ENCODE measurements around the gene CHRNB1.
"Not testable (repeated sequence)": the region's sequence is repeated elsewhere in the genome, so short reads cannot be mapped to it uniquely, and the experiment has no call there.

CHRNB1 gene

GRCh38 chr17:7468804-7469389, 24.0 kb downstream of the CHRNB1 start:
- Mint-ChIP-seq H3K27me3 (ENCODE audit: low read depth) (no peaks in the 10 kb centered on the region), H3K9me3 (no peaks in the 10 kb centered on the region), H3K4me3 (no peak overlapping the region), H3K27ac (peak overlapping the region in 2 of 3 experiments; percentile 27 to 48), H3K36me3 (ENCODE audit: low read depth) (peaks cover 16% of the 10 kb centered on the region), H3K4me1 (peaks cover 9% of the 10 kb centered on the region)
- TF ChIP-seq, protein P1, sequence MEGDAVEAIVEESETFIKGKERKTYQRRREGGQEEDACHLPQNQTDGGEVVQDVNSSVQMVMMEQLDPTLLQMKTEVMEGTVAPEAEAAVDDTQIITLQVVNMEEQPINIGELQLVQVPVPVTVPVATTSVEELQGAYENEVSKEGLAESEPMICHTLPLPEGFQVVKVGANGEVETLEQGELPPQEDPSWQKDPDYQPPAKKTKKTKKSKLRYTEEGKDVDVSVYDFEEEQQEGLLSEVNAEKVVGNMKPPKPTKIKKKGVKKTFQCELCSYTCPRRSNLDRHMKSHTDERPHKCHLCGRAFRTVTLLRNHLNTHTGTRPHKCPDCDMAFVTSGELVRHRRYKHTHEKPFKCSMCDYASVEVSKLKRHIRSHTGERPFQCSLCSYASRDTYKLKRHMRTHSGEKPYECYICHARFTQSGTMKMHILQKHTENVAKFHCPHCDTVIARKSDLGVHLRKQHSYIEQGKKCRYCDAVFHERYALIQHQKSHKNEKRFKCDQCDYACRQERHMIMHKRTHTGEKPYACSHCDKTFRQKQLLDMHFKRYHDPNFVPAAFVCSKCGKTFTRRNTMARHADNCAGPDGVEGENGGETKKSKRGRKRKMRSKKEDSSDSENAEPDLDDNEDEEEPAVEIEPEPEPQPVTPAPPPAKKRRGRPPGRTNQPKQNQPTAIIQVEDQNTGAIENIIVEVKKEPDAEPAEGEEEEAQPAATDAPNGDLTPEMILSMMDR (IDR thresholded peaks at IDR 0.05; ENCODE audit: unreplicated experiment in 3 of 3), result no peak

- H3K36me3 Mint-ChIP-seq (ENCODE audit: low read depth), result peaks cover 12% of the 10 kb centered on the region
- H3K4me1 Mint-ChIP-seq; H3K27me3 Mint-ChIP-seq (ENCODE audit: low read depth); H3K9me3 Mint-ChIP-seq; H3K4me3 Mint-ChIP-seq; H3K27ac Mint-ChIP-seq: not testable (repeated sequence)
Observed at GRCh38 chr17:7469843-7470242, 25.0 kb downstream of the CHRNB1 start.

GRCh38 chr17:7470457-7470973, 25.7 kb downstream of the CHRNB1 start:
- not testable (repeated sequence) for H3K4me1 Mint-ChIP-seq; H3K27me3 Mint-ChIP-seq (ENCODE audit: low read depth); H3K4me3 Mint-ChIP-seq; H3K9me3 Mint-ChIP-seq; H3K27ac Mint-ChIP-seq
- peaks cover 11% of the 10 kb centered on the region for H3K36me3 Mint-ChIP-seq (ENCODE audit: low read depth)

- H3K27me3 Mint-ChIP-seq (ENCODE audit: low read depth), result no peaks in the 10 kb centered on the region
- peaks cover 18% of the 10 kb centered on the region for H3K4me1 Mint-ChIP-seq
- H3K27ac Mint-ChIP-seq, result no peak overlapping the region
- no peak overlapping the region for H3K4me3 Mint-ChIP-seq
- no peaks in the 10 kb centered on the region for H3K9me3 Mint-ChIP-seq
- TF ChIP-seq, protein P1 (IDR thresholded peaks at IDR 0.05; ENCODE audit: unreplicated experiment in 3 of 3), result no peak
- H3K36me3 Mint-ChIP-seq (ENCODE audit: low read depth), result peaks cover 9% of the 10 kb centered on the region
Observed at GRCh38 chr17:7471729-7472128, 26.9 kb downstream of the CHRNB1 start.

GRCh38 chr17:7474767-7475166, 29.9 kb downstream of the CHRNB1 start:
- not testable (repeated sequence) for H3K36me3 Mint-ChIP-seq (ENCODE audit: low read depth); H3K4me3 Mint-ChIP-seq; H3K27me3 Mint-ChIP-seq (ENCODE audit: low read depth); H3K9me3 Mint-ChIP-seq
- Mint-ChIP-seq H3K27ac (peak overlapping the region in 1 of 3 experiments; percentile 29), H3K4me1 (peaks cover 32% of the 10 kb centered on the region)

- Mint-ChIP-seq H3K4me1 (peaks cover 38% of the 10 kb centered on the region), H3K9me3 (no peaks in the 10 kb centered on the region), H3K27me3 (ENCODE audit: low read depth) (no peaks in the 10 kb centered on the region), H3K27ac (peak overlapping the region; percentile 91 to 96 (median 95)), H3K4me3 (peak overlapping the region in 2 of 3 experiments; percentile 80 to 81), H3K36me3 (ENCODE audit: low read depth) (peaks cover 5% of the 10 kb centered on the region)
- TF ChIP-seq, protein P1 (IDR thresholded peaks at IDR 0.05; ENCODE audit: unreplicated experiment in 3 of 3), result no peak
Observed at GRCh38 chr17:7475764-7476422, 31.0 kb downstream of the CHRNB1 start.

DNA sequence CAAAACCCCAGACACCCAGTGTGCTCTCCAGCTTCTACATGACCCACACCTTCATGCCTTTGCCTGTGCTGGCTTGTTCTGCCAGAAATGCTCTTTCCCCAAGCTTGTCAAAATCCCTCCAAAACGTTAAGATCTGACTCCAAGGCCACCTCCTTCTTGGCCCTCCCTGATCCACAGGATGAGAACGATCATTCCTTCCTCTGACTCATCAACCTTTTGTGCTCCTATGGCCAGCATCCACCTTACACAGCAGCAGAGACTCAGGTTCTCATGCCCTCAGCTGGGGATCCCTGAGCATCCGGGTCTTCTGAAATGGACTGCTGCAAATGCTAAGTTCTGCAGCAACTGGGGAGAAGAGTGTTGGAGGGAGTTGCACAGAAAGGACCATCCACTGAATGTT, 31.6 kb downstream of the CHRNB1 start:
- Mint-ChIP-seq H3K9me3 (no peaks in the 10 kb centered on the region), H3K27ac (peak overlapping the region; percentile 91 to 96 (median 95))
- TF ChIP-seq, protein P1 (IDR thresholded peaks at IDR 0.05; ENCODE audit: unreplicated experiment in 3 of 3), result no peak

More for the DNA sequence above, 31.6 kb downstream of the CHRNB1 start:
- Mint-ChIP-seq H3K36me3 (ENCODE audit: low read depth) (peaks cover 5% of the 10 kb centered on the region), H3K27me3 (ENCODE audit: low read depth) (no peaks in the 10 kb centered on the region), H3K4me1 (peaks cover 44% of the 10 kb centered on the region), H3K4me3 (peak overlapping the region; percentile 80 to 86 (median 81))

All from nephron (organoid).